ENCODE data around the gene SEPTIN8.

Gene SEPTIN8

GRCh38 chr5:132751444-132751843 is 25.6 kb downstream of the SEPTIN8 start:
- H3K27ac ChIP-seq (ENCODE audit: low read depth, low read length), result no peak overlapping the region
- peaks cover 8 to 20% of the 10 kb centered on the region in 2 donors for H3K27me3 ChIP-seq (ENCODE audit: control insufficient read depth in 1 of 2, insufficient read depth in 2 of 2, low read length in 2 of 2)
- no peaks in the 10 kb centered on the region for H3K4me1 ChIP-seq (ENCODE audit: insufficient read depth, low read length)
- H3K36me3 ChIP-seq (ENCODE audit: insufficient read depth, low read length), result no peaks in the 10 kb centered on the region
- H3K9me3 ChIP-seq (ENCODE audit: low read length), result no peaks in the 10 kb centered on the region
- H3K9ac ChIP-seq (ENCODE audit: low read length), result no peak overlapping the region
- H3K4me3 ChIP-seq (ENCODE audit: low read depth in 1 of 2, low read length in 2 of 2), result no peak overlapping the region

GRCh38 chr5:132750471-132751230 is 26.4 kb downstream of the SEPTIN8 start:
- H3K9ac ChIP-seq (ENCODE audit: low read length), result no peak overlapping the region

GRCh38 chr5:132749506-132749905 is 27.5 kb downstream of the SEPTIN8 start:
- H3K9me3 ChIP-seq (ENCODE audit: low read length), result no peaks in the 10 kb centered on the region
- no peak overlapping the region for H3K27ac ChIP-seq (ENCODE audit: low read depth, low read length)
- no peak overlapping the region for H3K9ac ChIP-seq (ENCODE audit: low read length)
- H3K27me3 ChIP-seq (ENCODE audit: control insufficient read depth in 1 of 2, insufficient read depth in 2 of 2, low read length in 2 of 2), result peaks cover 17 to 32% of the 10 kb centered on the region in 2 donors
- H3K4me3 ChIP-seq (ENCODE audit: low read depth in 1 of 2, low read length in 2 of 2), result no peak overlapping the region
- H3K4me1 ChIP-seq (ENCODE audit: insufficient read depth, low read length), result no peaks in the 10 kb centered on the region
- H3K36me3 ChIP-seq (ENCODE audit: insufficient read depth, low read length), result no peaks in the 10 kb centered on the region

More at GRCh38 chr5:132750471-132751230, 26.4 kb downstream of the SEPTIN8 start:
- no peaks in the 10 kb centered on the region for H3K36me3 ChIP-seq (ENCODE audit: insufficient read depth, low read length)
- peaks cover 14 to 28% of the 10 kb centered on the region in 2 donors for H3K27me3 ChIP-seq (ENCODE audit: control insufficient read depth in 1 of 2, insufficient read depth in 2 of 2, low read length in 2 of 2)
- no peaks in the 10 kb centered on the region for H3K4me1 ChIP-seq (ENCODE audit: insufficient read depth, low read length)
- no peak overlapping the region for H3K4me3 ChIP-seq (ENCODE audit: low read depth in 1 of 2, low read length in 2 of 2)
- no peaks in the 10 kb centered on the region for H3K9me3 ChIP-seq (ENCODE audit: low read length)
- no peak overlapping the region for H3K27ac ChIP-seq (ENCODE audit: low read depth, low read length)

GRCh38 chr5:132748522-132749000 is 28.5 kb downstream of the SEPTIN8 start:
- Histone ChIP-seq H3K9ac (ENCODE audit: low read length) (no peak overlapping the region), H3K36me3 (ENCODE audit: insufficient read depth, low read length) (no peaks in the 10 kb centered on the region), H3K27me3 (ENCODE audit: control insufficient read depth in 1 of 2, insufficient read depth in 2 of 2, low read length in 2 of 2) (peaks cover 17 to 34% of the 10 kb centered on the region in 2 donors), H3K4me1 (ENCODE audit: insufficient read depth, low read length) (no peaks in the 10 kb centered on the region), H3K27ac (ENCODE audit: low read depth, low read length) (no peak overlapping the region), H3K4me3 (ENCODE audit: low read depth in 1 of 2, low read length in 2 of 2) (no peak overlapping the region), H3K9me3 (ENCODE audit: low read length) (no peaks in the 10 kb centered on the region)

GRCh38 chr5:132747616-132748440 is 29.2 kb downstream of the SEPTIN8 start:
- Histone ChIP-seq H3K9ac (ENCODE audit: low read length) (no peak overlapping the region), H3K27ac (ENCODE audit: low read depth, low read length) (no peak overlapping the region), H3K36me3 (ENCODE audit: insufficient read depth, low read length) (no peaks in the 10 kb centered on the region), H3K27me3 (ENCODE audit: control insufficient read depth in 1 of 2, insufficient read depth in 2 of 2, low read length in 2 of 2) (peaks cover 17 to 35% of the 10 kb centered on the region in 2 donors), H3K9me3 (ENCODE audit: low read length) (no peaks in the 10 kb centered on the region), H3K4me3 (ENCODE audit: low read depth in 1 of 2, low read length in 2 of 2) (peak overlapping the region in 1 of 2 donors; percentile 28), H3K4me1 (ENCODE audit: insufficient read depth, low read length) (no peaks in the 10 kb centered on the region)

- Histone ChIP-seq H3K27ac (ENCODE audit: low read depth, low read length) (no peak within 1 kb of the TSS), H3K9ac (ENCODE audit: low read length) (no peak within 1 kb of the TSS), H3K4me1 (ENCODE audit: insufficient read depth, low read length) (no peaks in the 10 kb centered on the region), H3K9me3 (ENCODE audit: low read length) (no peaks in the 10 kb centered on the region), H3K4me3 (ENCODE audit: low read depth in 1 of 2, low read length in 2 of 2) (peak within 1 kb of the TSS; percentile 9 to 28), H3K27me3 (ENCODE audit: control insufficient read depth in 1 of 2, insufficient read depth in 2 of 2, low read length in 2 of 2) (peaks cover 17 to 35% of the 10 kb centered on the region in 2 donors), H3K36me3 (ENCODE audit: insufficient read depth, low read length) (no peaks in the 10 kb centered on the region)
Measured at GRCh38 chr5:132746954-132747615, 30.0 kb downstream of the SEPTIN8 start, which contains the start of gene CCNI2. CCNI2 (plus strand) TSS chr5:132747426; CDS start chr5:132747496, 70 bp downstream.

- Histone ChIP-seq H3K4me1 (ENCODE audit: insufficient read depth, low read length) (no peaks in the 10 kb centered on the region), H3K36me3 (ENCODE audit: insufficient read depth, low read length) (no peaks in the 10 kb centered on the region), H3K27ac (ENCODE audit: low read depth, low read length) (no peak overlapping the region), H3K4me3 (ENCODE audit: low read depth in 1 of 2, low read length in 2 of 2) (no peak overlapping the region), H3K9ac (ENCODE audit: low read length) (no peak overlapping the region), H3K27me3 (ENCODE audit: control insufficient read depth in 1 of 2, insufficient read depth in 2 of 2, low read length in 2 of 2) (peaks cover 17 to 35% of the 10 kb centered on the region in 2 donors), H3K9me3 (ENCODE audit: low read length) (no peaks in the 10 kb centered on the region)
Measured at GRCh38 chr5:132746592-132746953, 30.5 kb downstream of the SEPTIN8 start.

- peaks cover 17 to 35% of the 10 kb centered on the region in 2 donors for H3K27me3 ChIP-seq (ENCODE audit: control insufficient read depth in 1 of 2, insufficient read depth in 2 of 2, low read length in 2 of 2)
- no peak overlapping the region for H3K4me3 ChIP-seq (ENCODE audit: low read depth in 1 of 2, low read length in 2 of 2)
- H3K9me3 ChIP-seq (ENCODE audit: low read length), result no peaks in the 10 kb centered on the region
- no peaks in the 10 kb centered on the region for H3K36me3 ChIP-seq (ENCODE audit: insufficient read depth, low read length)
- H3K27ac ChIP-seq (ENCODE audit: low read depth, low read length), result no peak overlapping the region
- H3K9ac ChIP-seq (ENCODE audit: low read length), result no peak overlapping the region
- no peaks in the 10 kb centered on the region for H3K4me1 ChIP-seq (ENCODE audit: insufficient read depth, low read length)
Measured at GRCh38 chr5:132744659-132745058, 32.4 kb downstream of the SEPTIN8 start.

GRCh38 chr5:132742626-132743025 is 34.4 kb downstream of the SEPTIN8 start:
- no peaks in the 10 kb centered on the region for H3K4me1 ChIP-seq (ENCODE audit: insufficient read depth, low read length)
- H3K27me3 ChIP-seq (ENCODE audit: control insufficient read depth in 1 of 2, insufficient read depth in 2 of 2, low read length in 2 of 2), result peaks cover 17 to 27% of the 10 kb centered on the region in 2 donors
- no peaks in the 10 kb centered on the region for H3K9me3 ChIP-seq (ENCODE audit: low read length)
- H3K36me3 ChIP-seq (ENCODE audit: insufficient read depth, low read length), result no peaks in the 10 kb centered on the region
- no peak overlapping the region for H3K9ac ChIP-seq (ENCODE audit: low read length)
- H3K4me3 ChIP-seq (ENCODE audit: low read depth in 1 of 2, low read length in 2 of 2), result no peak overlapping the region
- no peak overlapping the region for H3K27ac ChIP-seq (ENCODE audit: low read depth, low read length)

- Histone ChIP-seq H3K9ac (ENCODE audit: low read length) (no peak overlapping the region), H3K4me3 (ENCODE audit: low read depth in 1 of 2, low read length in 2 of 2) (no peak overlapping the region), H3K9me3 (ENCODE audit: low read length) (no peaks in the 10 kb centered on the region), H3K4me1 (ENCODE audit: insufficient read depth, low read length) (no peaks in the 10 kb centered on the region), H3K27me3 (ENCODE audit: control insufficient read depth in 1 of 2, insufficient read depth in 2 of 2, low read length in 2 of 2) (peaks cover 16 to 23% of the 10 kb centered on the region in 2 donors), H3K36me3 (ENCODE audit: insufficient read depth, low read length) (no peaks in the 10 kb centered on the region), H3K27ac (ENCODE audit: low read depth, low read length) (no peak overlapping the region)
Measured at GRCh38 chr5:132742158-132742557, 34.9 kb downstream of the SEPTIN8 start.

GRCh38 chr5:132739232-132739631 is 37.8 kb downstream of the SEPTIN8 start:
- H3K36me3 ChIP-seq (ENCODE audit: insufficient read depth, low read length), result no peaks in the 10 kb centered on the region
- H3K27me3 ChIP-seq (ENCODE audit: control insufficient read depth in 1 of 2, insufficient read depth in 2 of 2, low read length in 2 of 2), result peaks cover 0 to 4% of the 10 kb centered on the region in 2 donors
- H3K9ac ChIP-seq (ENCODE audit: low read length), result no peak overlapping the region
- peaks cover 9% of the 10 kb centered on the region for H3K4me1 ChIP-seq (ENCODE audit: insufficient read depth, low read length)
- no peak overlapping the region for H3K4me3 ChIP-seq (ENCODE audit: low read depth in 1 of 2, low read length in 2 of 2)
- no peaks in the 10 kb centered on the region for H3K9me3 ChIP-seq (ENCODE audit: low read length)
- H3K27ac ChIP-seq (ENCODE audit: low read depth, low read length), result no peak overlapping the region
